ENCODE results near the gene RAB4A. TPM values are rescaled to one million over a fixed set of nuclear protein-coding genes. Genes with fewer than 3 reads are reported as not detected.

The RAB4A gene
- total and polyA plus RNA-seq, 9 of the 15 experiments (the other 6 are each of a cell fraction or from before 2014, with no cell fraction given) = 8.3 to 61.0 (median 26.7) TPM

DNA sequence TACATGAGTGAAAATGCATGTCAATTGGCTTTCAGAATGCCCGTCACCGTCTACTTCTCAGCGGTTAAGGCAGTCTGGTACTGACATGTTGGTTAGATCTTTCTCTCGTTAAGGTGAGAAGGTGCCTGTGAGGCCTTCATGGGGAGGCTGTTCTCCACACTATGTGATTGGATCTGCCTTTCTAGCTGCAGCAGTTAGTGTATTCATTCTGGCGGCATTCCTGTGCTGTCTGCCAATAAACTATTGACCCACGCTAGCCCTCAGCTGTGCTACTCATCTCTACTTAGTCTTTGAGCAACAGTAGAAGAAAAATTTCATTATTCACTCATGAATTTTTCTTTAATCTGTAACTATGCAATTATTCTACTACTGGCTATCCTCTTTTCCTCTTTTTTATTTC lies 39.9 kb downstream of the RAB4A start (continued):
- no peak for TF ChIP-seq MTA3 (IDR thresholded peaks at IDR 0.05; ENCODE audit: borderline replicate concordance)
- TF ChIP-seq BRD9 (IDR thresholded peaks at IDR 0.05; ENCODE audit: low read depth, partially characterized antibody) = no peak
- TF ChIP-seq KLF13 (tag; IDR thresholded peaks at IDR 0.05; ENCODE audit: borderline replicate concordance, low read depth) = no peak
- TF ChIP-seq NEUROD1 (IDR thresholded peaks at IDR 0.05; ENCODE audit: borderline replicate concordance, low read depth, low read length, partially characterized antibody) = no peak
- TF ChIP-seq NR2C1 (IDR thresholded peaks at IDR 0.05) = no peak
- TF ChIP-seq NR2C1 (tag; IDR thresholded peaks at IDR 0.05) = no peak
- no peak for TF ChIP-seq ZNF589 (CRISPR knock-in tag; IDR thresholded peaks at IDR 0.05; ENCODE audit: low read depth)

DNA sequence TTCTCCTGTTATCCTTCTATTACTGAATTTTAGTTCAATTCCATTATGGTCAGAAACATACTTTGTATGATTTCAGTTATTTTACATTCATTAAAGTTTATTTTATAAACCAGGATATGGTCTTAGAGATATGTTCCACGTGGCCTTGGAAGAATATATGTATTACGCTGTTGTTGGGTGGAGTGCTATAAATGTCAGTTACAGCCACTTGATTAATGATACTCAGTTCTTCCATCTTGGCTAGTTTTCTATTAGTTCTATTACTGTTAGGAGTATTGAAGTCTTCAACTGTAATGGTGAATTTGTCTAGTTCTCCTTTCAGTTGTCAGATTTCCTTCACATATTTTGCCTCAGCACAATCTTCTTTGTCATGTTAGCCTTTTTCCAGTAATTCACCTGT lies 45.3 kb downstream of the RAB4A start:
- BruUV-seq (replicated peaks) = no TSS peak
- Histone ChIP-seq H3K27ac (ENCODE audit: extremely low read depth, low read depth, low read length) (no peak overlapping the region), H3K4me2 (ENCODE audit: insufficient read depth, low read length) (no peak overlapping the region), H3K9ac (ENCODE audit: insufficient read depth in 1 of 2, low read depth in 2 of 2, low read length in 2 of 2) (no peak overlapping the region), H3K9me1 (ENCODE audit: control insufficient read depth, insufficient read depth, low read length) (peaks cover 5% of the 10 kb centered on the region), H3K9me3 (replicated peaks; ENCODE audit: control insufficient read depth, insufficient read depth, low read depth, low read length) (no peaks in the 10 kb centered on the region), H4K20me1 (replicated peaks; ENCODE audit: control insufficient read depth, insufficient read depth, low read length) (no peaks in the 10 kb centered on the region), H3K4me3 (no peak overlapping the region), H2AFZ (ENCODE audit: low read depth, low read length) (no peak overlapping the region), H3K36me3 (ENCODE audit: control insufficient read depth, insufficient read depth, low read length) (peaks cover 24% of the 10 kb centered on the region), H3K4me1 (replicated peaks in 1 of 2; ENCODE audit: control insufficient read depth in 2 of 2, insufficient read depth in 2 of 2, low read length in 2 of 2) (no peaks in the 10 kb centered on the region), H3K27me3 (ENCODE audit: control insufficient read depth in 2 of 2, insufficient read depth in 2 of 2, low read length in 2 of 2) (no peaks in the 10 kb centered on the region), H3K79me2 (ENCODE audit: control insufficient read depth, insufficient read depth, low read length) (no peaks in the 10 kb centered on the region)
- POLR2A ChIA-PET = no interaction called here
- DNase-seq (ENCODE audit: extremely low read depth in 1 of 4, low spot score in 3 of 4) (no peak), FAIRE-seq (no peak), ATAC-seq (no peak)
- in situ Hi-C loops (cut with MboI) (no loop called here), intact Hi-C loops (cut with micrococcal nuclease) (no loop called here)
- CTCF ChIA-PET (ENCODE audit: low intra/inter-chr PET ratio) = interaction anchor here (0.6 kb wide), 1 partner anchor 38 kb away, joined by 3 read pairs; no protein-coding TSS in a partner anchor
- 58% methylated on average over 2 of the region's 2 CpGs for WGBS (ENCODE audit: insufficient coverage, low coverage, missing lambda C conversion rate)
- TF ChIP-seq MED1 (CRISPR knock-in tag; IDR thresholded peaks at IDR 0.05; ENCODE audit: borderline replicate concordance) = no peak
- no peak for TF ChIP-seq TARDBP (IDR thresholded peaks at IDR 0.05)
- no peak for TF ChIP-seq FOXP1 (CRISPR knock-in tag; IDR thresholded peaks at IDR 0.05)
- no peak for TF ChIP-seq ZNF561 (CRISPR knock-in tag; conservative IDR thresholded peaks at IDR 0.05)
- TF ChIP-seq, protein P1, sequence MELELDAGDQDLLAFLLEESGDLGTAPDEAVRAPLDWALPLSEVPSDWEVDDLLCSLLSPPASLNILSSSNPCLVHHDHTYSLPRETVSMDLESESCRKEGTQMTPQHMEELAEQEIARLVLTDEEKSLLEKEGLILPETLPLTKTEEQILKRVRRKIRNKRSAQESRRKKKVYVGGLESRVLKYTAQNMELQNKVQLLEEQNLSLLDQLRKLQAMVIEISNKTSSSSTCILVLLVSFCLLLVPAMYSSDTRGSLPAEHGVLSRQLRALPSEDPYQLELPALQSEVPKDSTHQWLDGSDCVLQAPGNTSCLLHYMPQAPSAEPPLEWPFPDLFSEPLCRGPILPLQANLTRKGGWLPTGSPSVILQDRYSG (tag; conservative IDR thresholded peaks at IDR 0.05; ENCODE audit: low read depth) = no peak
- no peak for TF ChIP-seq BACH1 (tag; IDR thresholded peaks at IDR 0.05)
- TF ChIP-seq PHF8 (IDR thresholded peaks at IDR 0.05; ENCODE audit: borderline replicate concordance, low read length) = no peak
- TF ChIP-seq NFYB (IDR thresholded peaks at IDR 0.05; ENCODE audit: extremely low read depth, insufficient read length) = no peak
- no peak for TF ChIP-seq CC2D1A (IDR thresholded peaks at IDR 0.05)
- TF ChIP-seq LARP7 (IDR thresholded peaks at IDR 0.05) = no peak
- TF ChIP-seq MYBL2 (IDR thresholded peaks at IDR 0.05; ENCODE audit: low read depth) = no peak
- no peak for TF ChIP-seq MYBL2 (CRISPR knock-in tag; IDR thresholded peaks at IDR 0.05; ENCODE audit: borderline replicate concordance)
- TF ChIP-seq JUNB (CRISPR knock-in tag; conservative IDR thresholded peaks at IDR 0.05) = no peak
- TF ChIP-seq, protein P2, sequence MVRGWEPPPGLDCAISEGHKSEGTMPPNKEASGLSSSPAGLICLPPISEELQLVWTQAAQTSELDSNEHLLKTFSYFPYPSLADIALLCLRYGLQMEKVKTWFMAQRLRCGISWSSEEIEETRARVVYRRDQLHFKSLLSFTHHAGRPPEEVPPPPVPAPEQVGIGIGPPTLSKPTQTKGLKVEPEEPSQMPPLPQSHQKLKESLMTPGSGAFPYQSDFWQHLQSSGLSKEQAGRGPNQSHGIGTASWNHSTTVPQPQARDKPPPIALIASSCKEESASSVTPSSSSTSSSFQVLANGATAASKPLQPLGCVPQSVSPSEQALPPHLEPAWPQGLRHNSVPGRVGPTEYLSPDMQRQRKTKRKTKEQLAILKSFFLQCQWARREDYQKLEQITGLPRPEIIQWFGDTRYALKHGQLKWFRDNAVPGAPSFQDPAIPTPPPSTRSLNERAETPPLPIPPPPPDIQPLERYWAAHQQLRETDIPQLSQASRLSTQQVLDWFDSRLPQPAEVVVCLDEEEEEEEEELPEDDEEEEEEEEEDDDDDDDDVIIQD (CRISPR knock-in tag; IDR thresholded peaks at IDR 0.05) = no peak
- no peak for TF ChIP-seq ZSCAN32 (CRISPR knock-in tag; IDR thresholded peaks at IDR 0.05)
- peak; percentile 52 for TF ChIP-seq MEIS2 (IDR thresholded peaks at IDR 0.05; ENCODE audit: partially characterized antibody)
